MCF 10A (cell line): ENCODE results near the gene PRKCQ. TPM values are rescaled to one million over a fixed set of nuclear protein-coding genes. Genes with fewer than 3 reads are reported as not detected.

Experiments used
- BruUV-seq: library from RNA; stranded (reverse); fragments of 400-500 nt; replicated peaks from 2 replicates; lab custom pipeline; 2021; lab: Mats Ljungman, UMichigan
- CTCF ChIA-PET: fragments of 300-600 bp; sonication (Branson Sonifier 250); formaldehyde crosslinking; extraction: SDS; loops from one replicate; lab custom pipeline; 2021; ENCODE audit warnings: antibody characterized with exemption, inconsistent platforms; lab: Yijun Ruan, JAX
- POLR2A ChIA-PET: fragments of 300-600, 350-650 bp; sonication (Branson Sonifier 250); formaldehyde crosslinking; extraction: SDS; loops from one replicate; lab custom pipeline; 2020; ENCODE audit warnings: antibody characterized with exemption, inconsistent platforms; lab: Yijun Ruan, JAX
- DNase-seq: peaks from one replicate; pipeline ENCODE4 v3.0.0-alpha.2; 2018; ENCODE audit not compliant: unreplicated experiment
- H3K27ac Mint-ChIP-seq: one replicate; pipeline ENCODE4 v1.8.0; 2022; ENCODE audit warnings: mild to moderate bottlenecking, low read depth, mixed read lengths; ENCODE audit not compliant: unreplicated experiment
- H3K27me3 Mint-ChIP-seq: one replicate; pipeline ENCODE4 v1.8.0; 2022; ENCODE audit warnings: mixed read lengths; ENCODE audit not compliant: insufficient read depth, unreplicated experiment
- H3K36me3 Mint-ChIP-seq: one replicate; pipeline ENCODE4 v1.8.0; 2022; ENCODE audit warnings: mild to moderate bottlenecking, moderate library complexity, mixed read lengths; ENCODE audit not compliant: insufficient read depth, unreplicated experiment
- H3K4me1 Mint-ChIP-seq: one replicate; pipeline ENCODE4 v1.8.0; 2022; ENCODE audit warnings: mixed read lengths; ENCODE audit not compliant: insufficient read depth, unreplicated experiment
- H3K4me3 Mint-ChIP-seq: one replicate; pipeline ENCODE4 v1.8.0; 2022; ENCODE audit warnings: mild to moderate bottlenecking, moderate library complexity, mixed read lengths; ENCODE audit not compliant: unreplicated experiment
- H3K9me3 Mint-ChIP-seq: one replicate; pipeline ENCODE4 v1.8.0; 2022; ENCODE audit warnings: mixed read lengths; ENCODE audit not compliant: unreplicated experiment
- intact Hi-C: fragments of 100-400 bp; cut with micrococcal nuclease; formaldehyde crosslinking; loops from 2 replicates; pipeline ENCODE4 v1.14.1; 2022
- total RNA-seq: library from RNA; stranded (reverse); gene quantifications from 2 replicates; pipeline ENCODE4 v1.2.3, GENCODE V29; 2022
- TF ChIP-seq, protein P1 (sequence below): fragments of 200-600 bp; IDR thresholded peaks from one replicate; pipeline ENCODE4 v1.8.0; 2022; ENCODE audit warnings: antibody characterized with exemption, mild to moderate bottlenecking; ENCODE audit not compliant: unreplicated experiment

PRKCQ gene
- total RNA-seq, 1 experiment from 2014 or later, result 0.44 TPM

DNA sequence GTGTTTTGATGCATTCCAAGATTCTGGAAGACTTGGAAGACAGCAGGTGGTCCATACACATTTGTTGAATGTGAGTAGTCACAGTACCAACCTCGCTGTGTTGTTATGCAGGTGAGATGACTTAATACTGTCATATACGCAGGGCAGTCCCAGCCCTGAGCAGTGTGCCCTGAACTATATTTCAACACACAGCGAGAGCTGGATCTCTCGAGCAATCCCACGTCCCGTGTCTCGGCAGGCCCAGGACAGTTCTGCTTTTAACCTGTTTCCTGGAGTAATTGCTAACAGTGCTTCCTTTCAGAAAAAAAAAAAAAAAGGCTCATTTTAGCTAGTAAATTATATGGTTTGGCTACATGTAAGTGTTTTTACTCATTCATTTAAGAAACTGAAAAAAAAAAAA is 179.7 kb downstream of the PRKCQ start:
- peaks cover 25% of the 10 kb centered on the region for H3K27me3 Mint-ChIP-seq
- POLR2A ChIA-PET, result interaction anchor here (4.3 kb wide), 1 partner anchor 198 kb away, joined by 100 read pairs; the partner anchor contains the start of gene PFKFB3
- H3K4me1 Mint-ChIP-seq, result peaks cover 31% of the 10 kb centered on the region
- H3K27ac Mint-ChIP-seq, result no peak overlapping the region
- no peaks in the 10 kb centered on the region for H3K9me3 Mint-ChIP-seq
- TF ChIP-seq, protein P1, sequence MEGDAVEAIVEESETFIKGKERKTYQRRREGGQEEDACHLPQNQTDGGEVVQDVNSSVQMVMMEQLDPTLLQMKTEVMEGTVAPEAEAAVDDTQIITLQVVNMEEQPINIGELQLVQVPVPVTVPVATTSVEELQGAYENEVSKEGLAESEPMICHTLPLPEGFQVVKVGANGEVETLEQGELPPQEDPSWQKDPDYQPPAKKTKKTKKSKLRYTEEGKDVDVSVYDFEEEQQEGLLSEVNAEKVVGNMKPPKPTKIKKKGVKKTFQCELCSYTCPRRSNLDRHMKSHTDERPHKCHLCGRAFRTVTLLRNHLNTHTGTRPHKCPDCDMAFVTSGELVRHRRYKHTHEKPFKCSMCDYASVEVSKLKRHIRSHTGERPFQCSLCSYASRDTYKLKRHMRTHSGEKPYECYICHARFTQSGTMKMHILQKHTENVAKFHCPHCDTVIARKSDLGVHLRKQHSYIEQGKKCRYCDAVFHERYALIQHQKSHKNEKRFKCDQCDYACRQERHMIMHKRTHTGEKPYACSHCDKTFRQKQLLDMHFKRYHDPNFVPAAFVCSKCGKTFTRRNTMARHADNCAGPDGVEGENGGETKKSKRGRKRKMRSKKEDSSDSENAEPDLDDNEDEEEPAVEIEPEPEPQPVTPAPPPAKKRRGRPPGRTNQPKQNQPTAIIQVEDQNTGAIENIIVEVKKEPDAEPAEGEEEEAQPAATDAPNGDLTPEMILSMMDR, result no peak
- intact Hi-C loops, result loop anchor here (5.0 to 10.0 kb wide), 2 partner anchors 183 to 776 kb away; no protein-coding TSS in a partner anchor
- no TSS peak for BruUV-seq
- no peaks in the 10 kb centered on the region for H3K36me3 Mint-ChIP-seq
- no peak for DNase-seq
- CTCF ChIA-PET, result interaction anchor here (1.0 to 5.6 kb wide), 5 partner anchors 10 to 292 kb away, joined by 3 to 114 read pairs (median 19); partner anchors contain the start of gene PFKFB3
- H3K4me3 Mint-ChIP-seq, result no peak overlapping the region

DNA sequence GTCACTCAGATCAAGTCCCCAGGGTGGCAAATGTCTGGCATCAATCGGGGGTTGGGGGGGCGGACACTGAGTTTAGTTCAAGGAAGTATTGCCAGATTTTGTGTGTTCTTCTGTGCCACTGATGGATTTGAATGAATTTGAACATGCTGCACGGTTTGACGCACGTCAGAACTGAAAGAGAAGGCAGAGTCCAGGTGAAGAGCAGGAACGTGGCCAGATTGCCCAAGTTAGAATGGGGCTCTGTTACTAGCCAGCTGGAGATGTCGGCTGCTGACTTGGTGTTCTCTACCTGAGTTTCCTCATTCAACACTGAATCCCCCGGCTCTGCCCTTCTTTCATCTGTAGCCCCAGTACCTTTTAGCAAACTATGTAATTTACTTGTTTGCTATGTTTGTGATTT is 180.2 kb downstream of the PRKCQ start:
- Mint-ChIP-seq H3K4me1 (peaks cover 31% of the 10 kb centered on the region), H3K27ac (no peak overlapping the region), H3K9me3 (no peaks in the 10 kb centered on the region), H3K27me3 (peaks cover 21% of the 10 kb centered on the region), H3K36me3 (no peaks in the 10 kb centered on the region), H3K4me3 (no peak overlapping the region)
- intact Hi-C loops, result loop anchor here (5.0 to 10.0 kb wide), 2 partner anchors 183 to 775 kb away; no protein-coding TSS in a partner anchor
- no peak for DNase-seq
- TF ChIP-seq, protein P1, result no peak
- no TSS peak for BruUV-seq
- ChIA-PET CTCF (interaction anchor here (1.0 to 5.6 kb wide), 3 partner anchors 11 to 199 kb away, joined by 3 to 114 read pairs (median 10); partner anchors contain the start of gene PFKFB3), POLR2A (interaction anchor here (4.3 kb wide), 1 partner anchor 197 kb away, joined by 100 read pairs; the partner anchor contains the start of gene PFKFB3)

DNA sequence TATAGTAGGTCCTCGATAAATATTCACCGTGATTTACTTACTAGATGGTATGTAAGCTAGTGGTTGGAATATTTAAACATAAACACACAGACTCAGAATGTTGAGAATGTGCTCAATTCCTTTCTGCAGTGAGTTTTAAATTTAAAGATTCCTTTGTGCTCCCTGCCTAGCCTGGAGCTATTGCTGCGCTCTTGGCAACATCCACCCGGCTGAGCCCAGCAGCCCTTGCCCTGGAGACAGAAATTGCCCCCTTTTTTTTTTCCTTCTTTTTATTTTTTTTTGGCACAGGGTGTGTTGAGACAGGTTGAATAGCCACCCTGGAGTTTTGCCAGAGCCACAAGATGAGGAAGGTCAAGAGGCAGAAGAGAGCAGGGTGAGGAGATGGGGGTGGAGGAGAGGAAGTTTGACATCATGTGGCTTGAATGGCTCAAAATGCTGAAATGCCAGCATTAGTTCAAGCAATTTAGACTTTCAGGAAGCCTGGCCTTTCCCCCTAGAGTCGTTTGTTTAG is 180.8 kb downstream of the PRKCQ start:
- intact Hi-C loops, result no loop called here
- TF ChIP-seq, protein P1, result no peak
- POLR2A ChIA-PET, result interaction anchor here (0.6 to 1.2 kb wide), 3 partner anchors 197 to 1713 kb away, joined by 3 to 7 read pairs (median 3); partner anchors contain the start of gene PFKFB3
- DNase-seq, result peak; percentile 50
- no peak overlapping the region for H3K27ac Mint-ChIP-seq
- no peaks in the 10 kb centered on the region for H3K36me3 Mint-ChIP-seq
- peaks cover 15% of the 10 kb centered on the region for H3K27me3 Mint-ChIP-seq
- peaks cover 31% of the 10 kb centered on the region for H3K4me1 Mint-ChIP-seq
- CTCF ChIA-PET, result interaction anchor here (0.6 to 5.6 kb wide), 6 partner anchors 15 to 292 kb away, joined by 3 to 114 read pairs (median 3); partner anchors contain the start of gene PFKFB3
- no peak overlapping the region for H3K4me3 Mint-ChIP-seq
- no TSS peak for BruUV-seq
- no peaks in the 10 kb centered on the region for H3K9me3 Mint-ChIP-seq

DNA sequence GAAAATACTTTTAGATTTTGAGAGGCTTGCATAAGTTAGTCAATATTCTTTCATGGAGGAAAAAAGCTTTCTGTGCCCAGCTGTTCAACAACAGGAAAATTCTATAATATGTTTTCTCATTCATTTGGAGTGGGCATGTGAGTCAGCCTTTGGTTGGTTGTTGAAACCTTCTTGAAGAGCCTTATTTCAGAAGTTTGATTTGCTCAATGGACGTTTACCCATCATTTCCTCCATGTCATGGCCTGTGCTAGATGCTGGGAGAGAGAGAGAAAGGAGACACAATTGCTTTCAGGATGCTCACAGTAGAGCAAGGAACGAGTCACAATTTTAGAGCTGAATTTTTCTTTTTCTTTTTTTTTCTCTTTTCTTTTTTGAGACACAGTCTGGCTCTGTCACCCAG is 181.7 kb downstream of the PRKCQ start:
- peaks cover 9% of the 10 kb centered on the region for H3K27me3 Mint-ChIP-seq
- POLR2A ChIA-PET, result interaction anchor here (0.9 to 1.7 kb wide), 3 partner anchors 194 to 196 kb away, joined by 3 to 7 read pairs (median 5); partner anchors contain the start of gene PFKFB3
- intact Hi-C loops, result no loop called here

More for the DNA sequence above, 181.7 kb downstream of the PRKCQ start:
- CTCF ChIA-PET, result interaction anchor here (0.6 to 5.6 kb wide), 8 partner anchors 20 to 305 kb away, joined by 3 to 114 read pairs (median 3); partner anchors contain the start of gene PFKFB3
- DNase-seq, result no peak
- TF ChIP-seq, protein P1, result no peak
- peaks cover 31% of the 10 kb centered on the region for H3K4me1 Mint-ChIP-seq
- no peaks in the 10 kb centered on the region for H3K36me3 Mint-ChIP-seq
- no peak overlapping the region for H3K4me3 Mint-ChIP-seq
- BruUV-seq, result no TSS peak
- no peaks in the 10 kb centered on the region for H3K9me3 Mint-ChIP-seq
- H3K27ac Mint-ChIP-seq, result no peak overlapping the region
